ENCODE data around the gene ACTL6A.

ACTL6A gene

GRCh38 chr3:179533274-179533673 is 29.5 kb upstream of the ACTL6A start:
- DNase-seq (ENCODE audit: low read depth): no peak
- TF ChIP-seq CTCF (conservative IDR thresholded peaks at IDR 0.05; ENCODE audit: low read length): no peak
- H3K4me3 ChIP-seq (ENCODE audit: low read length): no peak overlapping the region

- no peak for TF ChIP-seq CTCF (conservative IDR thresholded peaks at IDR 0.05; ENCODE audit: low read length)
- H3K4me3 ChIP-seq (ENCODE audit: low read length): no peak overlapping the region
- DNase-seq (ENCODE audit: low read depth): no peak
Observed at GRCh38 chr3:179536256-179536655, 26.5 kb upstream of the ACTL6A start.

GRCh38 chr3:179541094-179541493 is 21.6 kb upstream of the ACTL6A start:
- no peak for DNase-seq (ENCODE audit: low read depth)
- TF ChIP-seq CTCF (conservative IDR thresholded peaks at IDR 0.05; ENCODE audit: low read length): no peak
- H3K4me3 ChIP-seq (ENCODE audit: low read length): no peak overlapping the region

GRCh38 chr3:179541596-179541995 is 21.1 kb upstream of the ACTL6A start:
- H3K4me3 ChIP-seq (ENCODE audit: low read length): no peak overlapping the region
- DNase-seq (ENCODE audit: low read depth): no peak
- no peak for TF ChIP-seq CTCF (conservative IDR thresholded peaks at IDR 0.05; ENCODE audit: low read length)

GRCh38 chr3:179542375-179542774 is 20.4 kb upstream of the ACTL6A start:
- no peak for TF ChIP-seq CTCF (conservative IDR thresholded peaks at IDR 0.05; ENCODE audit: low read length)
- no peak for DNase-seq (ENCODE audit: low read depth)
- no peak overlapping the region for H3K4me3 ChIP-seq (ENCODE audit: low read length)

- TF ChIP-seq CTCF (conservative IDR thresholded peaks at IDR 0.05; ENCODE audit: low read length): no peak
- peak; percentile 87 for DNase-seq (ENCODE audit: low read depth)
- no peak overlapping the region for H3K4me3 ChIP-seq (ENCODE audit: low read length)
Observed at GRCh38 chr3:179544981-179545645, 17.6 kb upstream of the ACTL6A start.

- no peak for DNase-seq (ENCODE audit: low read depth)
- H3K4me3 ChIP-seq (ENCODE audit: low read length): no peak overlapping the region
- no peak for TF ChIP-seq CTCF (conservative IDR thresholded peaks at IDR 0.05; ENCODE audit: low read length)
Observed at GRCh38 chr3:179546814-179547241, 15.9 kb upstream of the ACTL6A start.

Data from AG10803 (cell line).